Bronchial epithelial cell (primary cell): ENCODE measurements around the gene NLRC4. TPM values are rescaled to one million over a fixed set of nuclear protein-coding genes. Genes with fewer than 3 reads are reported as not detected.
A peak's percentile ranks its signal among the peaks of the same experiment; 100 is the strongest.
"Not testable (repeated sequence)": the region's sequence is repeated elsewhere in the genome, so short reads cannot be mapped to it uniquely, and the experiment has no call there.

ENCODE experiments used
- DNase-seq: peaks from one replicate; pipeline ENCODE4 v3.0.0-alpha.2; 2010; ENCODE audit warnings: low read depth
- FAIRE-seq: peaks from 2 replicates; lab custom pipeline; 2011; peaks lifted over from hg19 to GRCh38; lab: Jason Lieb, UNC
- H3K27me3 ChIP-seq: 2 replicates; pipeline ENCODE4 v1.5.1; 2011; ENCODE audit warnings: low read length; ENCODE audit not compliant: control insufficient read depth, insufficient read depth
- H3K36me3 ChIP-seq: 2 replicates; pipeline ENCODE4 v1.5.1; 2011; ENCODE audit warnings: low read length; ENCODE audit not compliant: control insufficient read depth, insufficient read depth
- H3K4me3 ChIP-seq: 2 replicates; pipeline ENCODE4 v1.5.1; 2011; ENCODE audit warnings: mild to moderate bottlenecking, low read depth, low read length, control low read depth
- total RNA-seq: library from RNA; depleted of rRNA; stranded (reverse); fragments of >200 nt; gene quantifications from 2 replicates; pipeline ENCODE4 v1.2.1, GENCODE V29; 2014
- TF ChIP-seq, protein P1 (sequence below): IDR thresholded peaks from 2 replicates; pipeline ENCODE4 v1.5.1; 2011; ENCODE audit warnings: mild to moderate bottlenecking, moderate library complexity, low read length, control low read depth, inconsistent platforms; ENCODE audit not compliant: insufficient read depth, severe bottlenecking

Gene NLRC4, protein sequence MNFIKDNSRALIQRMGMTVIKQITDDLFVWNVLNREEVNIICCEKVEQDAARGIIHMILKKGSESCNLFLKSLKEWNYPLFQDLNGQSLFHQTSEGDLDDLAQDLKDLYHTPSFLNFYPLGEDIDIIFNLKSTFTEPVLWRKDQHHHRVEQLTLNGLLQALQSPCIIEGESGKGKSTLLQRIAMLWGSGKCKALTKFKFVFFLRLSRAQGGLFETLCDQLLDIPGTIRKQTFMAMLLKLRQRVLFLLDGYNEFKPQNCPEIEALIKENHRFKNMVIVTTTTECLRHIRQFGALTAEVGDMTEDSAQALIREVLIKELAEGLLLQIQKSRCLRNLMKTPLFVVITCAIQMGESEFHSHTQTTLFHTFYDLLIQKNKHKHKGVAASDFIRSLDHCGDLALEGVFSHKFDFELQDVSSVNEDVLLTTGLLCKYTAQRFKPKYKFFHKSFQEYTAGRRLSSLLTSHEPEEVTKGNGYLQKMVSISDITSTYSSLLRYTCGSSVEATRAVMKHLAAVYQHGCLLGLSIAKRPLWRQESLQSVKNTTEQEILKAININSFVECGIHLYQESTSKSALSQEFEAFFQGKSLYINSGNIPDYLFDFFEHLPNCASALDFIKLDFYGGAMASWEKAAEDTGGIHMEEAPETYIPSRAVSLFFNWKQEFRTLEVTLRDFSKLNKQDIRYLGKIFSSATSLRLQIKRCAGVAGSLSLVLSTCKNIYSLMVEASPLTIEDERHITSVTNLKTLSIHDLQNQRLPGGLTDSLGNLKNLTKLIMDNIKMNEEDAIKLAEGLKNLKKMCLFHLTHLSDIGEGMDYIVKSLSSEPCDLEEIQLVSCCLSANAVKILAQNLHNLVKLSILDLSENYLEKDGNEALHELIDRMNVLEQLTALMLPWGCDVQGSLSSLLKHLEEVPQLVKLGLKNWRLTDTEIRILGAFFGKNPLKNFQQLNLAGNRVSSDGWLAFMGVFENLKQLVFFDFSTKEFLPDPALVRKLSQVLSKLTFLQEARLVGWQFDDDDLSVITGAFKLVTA
- total RNA-seq = 0.53 and 1.0 TPM in 2 replicates

DNA sequence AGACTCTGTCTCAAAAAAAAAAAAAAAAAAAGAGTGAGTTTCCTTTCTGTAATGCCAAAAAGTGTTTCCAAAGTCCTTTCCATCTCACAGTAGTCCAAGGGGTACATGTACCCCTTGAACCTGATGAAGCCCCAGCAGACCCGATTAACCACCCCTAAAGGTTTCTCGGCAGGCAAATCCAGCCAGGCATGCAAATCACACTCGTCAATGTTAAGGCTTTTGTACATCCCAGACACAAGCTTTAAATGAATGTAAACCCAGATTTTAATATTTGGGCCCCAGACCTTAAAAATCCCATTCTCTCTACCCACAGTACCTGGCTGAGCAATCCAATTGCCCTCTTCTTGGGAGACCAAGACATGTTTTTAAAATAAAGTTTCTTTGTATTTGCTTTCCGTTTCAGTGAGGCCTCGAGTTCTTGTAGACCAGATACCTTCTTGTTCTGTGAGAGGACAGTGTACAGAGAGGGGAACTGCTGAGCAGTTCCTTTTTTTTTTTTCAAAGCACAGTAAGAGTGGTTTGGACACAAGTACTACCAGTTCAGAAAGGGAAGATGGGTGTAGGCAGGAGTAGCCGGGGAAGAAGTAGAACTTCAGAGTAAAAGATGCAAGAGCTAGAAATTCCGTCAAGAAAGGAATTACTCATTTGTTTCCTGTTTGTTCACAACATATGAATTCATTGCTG, at the start of gene NLRC4:
Gene NLRC4 (minus strand): TSS at position 465 of the 684 bp plus-strand sequence. CDS start 8,111 bp downstream, outside the sequence.
- Histone ChIP-seq H3K27me3 (no peaks in the 10 kb centered on the region), H3K4me3 (no peak within 1 kb of the TSS), H3K36me3 (no peaks in the 10 kb centered on the region)
- TF ChIP-seq, protein P1, sequence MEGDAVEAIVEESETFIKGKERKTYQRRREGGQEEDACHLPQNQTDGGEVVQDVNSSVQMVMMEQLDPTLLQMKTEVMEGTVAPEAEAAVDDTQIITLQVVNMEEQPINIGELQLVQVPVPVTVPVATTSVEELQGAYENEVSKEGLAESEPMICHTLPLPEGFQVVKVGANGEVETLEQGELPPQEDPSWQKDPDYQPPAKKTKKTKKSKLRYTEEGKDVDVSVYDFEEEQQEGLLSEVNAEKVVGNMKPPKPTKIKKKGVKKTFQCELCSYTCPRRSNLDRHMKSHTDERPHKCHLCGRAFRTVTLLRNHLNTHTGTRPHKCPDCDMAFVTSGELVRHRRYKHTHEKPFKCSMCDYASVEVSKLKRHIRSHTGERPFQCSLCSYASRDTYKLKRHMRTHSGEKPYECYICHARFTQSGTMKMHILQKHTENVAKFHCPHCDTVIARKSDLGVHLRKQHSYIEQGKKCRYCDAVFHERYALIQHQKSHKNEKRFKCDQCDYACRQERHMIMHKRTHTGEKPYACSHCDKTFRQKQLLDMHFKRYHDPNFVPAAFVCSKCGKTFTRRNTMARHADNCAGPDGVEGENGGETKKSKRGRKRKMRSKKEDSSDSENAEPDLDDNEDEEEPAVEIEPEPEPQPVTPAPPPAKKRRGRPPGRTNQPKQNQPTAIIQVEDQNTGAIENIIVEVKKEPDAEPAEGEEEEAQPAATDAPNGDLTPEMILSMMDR = no peak
- FAIRE-seq = no peak
- DNase-seq = peak; percentile 11

DNA sequence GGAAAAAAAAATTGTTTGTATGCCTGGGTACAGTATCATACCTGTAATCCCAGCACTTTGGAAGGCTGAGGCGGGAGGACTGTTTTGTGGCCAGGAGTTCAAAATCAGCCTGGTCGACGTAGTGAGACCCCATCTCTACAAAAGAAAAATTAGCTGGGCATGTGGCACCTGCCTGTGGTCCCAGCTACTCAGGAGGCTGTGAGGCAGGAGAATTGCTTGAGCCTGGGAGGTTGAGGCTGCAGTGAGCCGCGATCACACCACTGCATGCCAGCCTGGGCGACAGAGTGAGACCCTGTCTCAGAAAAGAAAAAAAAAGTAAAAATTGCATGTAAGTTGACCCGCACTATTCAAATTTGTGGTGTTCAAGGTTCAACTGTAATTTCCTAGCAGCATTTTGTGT, 45.9 kb upstream of the NLRC4 start:
- FAIRE-seq (no peak), DNase-seq (no peak)
- TF ChIP-seq, protein P1 = no peak
- Histone ChIP-seq H3K36me3 (peaks cover 1% of the 10 kb centered on the region), H3K4me3 (no peak overlapping the region), H3K27me3 (no peaks in the 10 kb centered on the region)

DNA sequence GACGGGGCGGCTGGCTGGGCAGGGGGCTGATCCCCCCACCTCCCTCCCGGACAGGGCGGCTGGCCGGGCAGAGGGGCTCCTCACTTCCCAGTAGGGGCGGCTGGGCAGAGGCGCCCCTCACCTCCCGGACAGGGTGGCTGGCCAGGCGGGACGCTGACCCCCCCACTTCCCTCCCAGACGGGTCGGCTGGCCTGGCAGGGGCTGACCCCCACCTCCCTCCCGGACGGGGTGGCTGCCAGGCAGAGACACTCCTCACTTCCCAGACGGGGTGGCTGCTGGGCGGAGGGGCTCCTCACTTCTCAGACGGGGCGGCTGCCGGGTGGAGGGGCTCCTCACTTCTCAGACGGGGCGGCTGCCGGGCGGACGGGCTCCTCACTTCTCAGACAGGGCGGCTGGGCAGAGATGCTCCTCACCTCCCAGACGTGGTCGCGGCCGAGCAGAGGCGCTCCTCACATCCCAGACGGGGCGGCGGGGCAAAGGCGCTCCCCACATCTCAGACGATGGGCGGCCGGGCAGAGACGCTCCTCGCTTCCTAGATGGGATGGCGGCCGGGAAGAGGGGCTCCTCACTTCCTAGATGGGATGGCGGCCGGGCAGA, 29.4 kb upstream of the NLRC4 start:
- not testable (repeated sequence) for DNase-seq, H3K36me3 ChIP-seq, FAIRE-seq, H3K4me3 ChIP-seq, H3K27me3 ChIP-seq

DNA sequence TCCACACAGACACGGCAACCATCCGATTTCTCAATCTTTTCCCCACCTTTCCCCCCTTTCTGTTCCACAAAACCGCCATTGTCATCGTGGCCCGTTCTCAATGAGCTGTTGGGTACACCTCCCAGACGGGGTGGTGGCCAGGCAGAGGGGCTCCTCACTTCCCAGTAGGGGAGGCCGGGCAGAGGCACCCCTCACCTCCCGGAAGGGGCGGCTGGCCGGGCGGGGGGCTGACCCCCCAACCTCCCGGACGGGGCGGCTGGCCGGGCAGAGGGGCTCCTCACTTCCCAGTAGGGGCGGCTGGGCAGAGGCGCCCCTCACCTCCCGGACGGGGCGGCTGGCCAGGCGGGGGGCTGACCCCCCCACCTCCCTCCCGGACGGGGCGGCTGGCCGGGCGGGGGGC, 28.8 kb upstream of the NLRC4 start:
- not testable (repeated sequence) for DNase-seq, H3K36me3 ChIP-seq, FAIRE-seq, H3K27me3 ChIP-seq, H3K4me3 ChIP-seq

DNA sequence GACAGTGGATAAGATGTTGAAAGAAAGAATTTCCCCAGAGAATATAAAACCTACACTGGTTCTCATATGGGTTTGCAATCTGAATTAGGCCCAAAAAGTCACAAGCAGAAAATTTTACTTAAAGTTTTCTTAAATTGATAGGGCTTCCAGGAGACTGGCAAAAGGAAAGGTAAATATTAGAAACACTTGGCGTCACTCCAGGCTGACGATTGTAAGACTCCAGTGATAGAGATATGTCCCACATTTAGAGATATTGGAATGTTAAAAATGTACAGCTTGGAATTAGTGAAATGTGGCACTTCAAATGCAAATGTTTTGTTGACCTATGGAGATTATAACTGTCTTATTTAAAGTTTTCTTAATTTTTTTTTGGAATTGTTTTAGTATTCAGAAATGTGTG, 27.1 kb upstream of the NLRC4 start:
- no peak for DNase-seq
- TF ChIP-seq, protein P1 = no peak
- H3K4me3 ChIP-seq = no peak overlapping the region
- H3K27me3 ChIP-seq = no peaks in the 10 kb centered on the region
- H3K36me3 ChIP-seq = peaks cover 2% of the 10 kb centered on the region
- no peak for FAIRE-seq

DNA sequence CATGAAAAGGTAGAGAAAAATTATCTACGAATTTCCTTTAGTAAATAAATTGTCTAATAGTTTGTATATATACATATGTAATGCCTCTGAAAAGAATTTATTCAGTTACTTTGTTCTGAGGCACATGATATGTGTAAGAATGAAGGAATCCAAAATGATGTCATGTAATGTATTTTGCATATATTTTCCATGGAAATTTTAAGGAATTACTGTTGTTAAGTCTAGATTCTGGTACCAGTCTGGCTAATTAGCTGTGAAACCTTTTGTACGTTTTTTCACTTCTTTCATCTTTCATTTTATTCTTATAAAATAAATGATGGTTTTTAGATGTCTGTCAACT, 25.3 kb upstream of the NLRC4 start:
- FAIRE-seq (no peak), DNase-seq (no peak)
- H3K27me3 ChIP-seq = no peaks in the 10 kb centered on the region
- peaks cover 2% of the 10 kb centered on the region for H3K36me3 ChIP-seq
- no peak overlapping the region for H3K4me3 ChIP-seq
- TF ChIP-seq, protein P1 = no peak
